Activated gamma-delta T cell treated with anti-CD3 and anti-CD28 coated beads, Interleukin-2, amount 50 U/mL, for 16 hours (primary cell): ENCODE data around the gene TSHZ2.

ENCODE experiments used
- DNase-seq: peaks from one replicate; pipeline ENCODE4 v3.0.0-alpha.2; 2020; ENCODE audit warnings: low read depth

TSHZ2 gene

GRCh38 chr20:53028337-53029007 is 56.3 kb downstream of the TSHZ2 start:
- no peak for DNase-seq

GRCh38 chr20:53030061-53030460 is 57.9 kb downstream of the TSHZ2 start:
- no peak for DNase-seq

GRCh38 chr20:53032046-53032445 is 59.9 kb downstream of the TSHZ2 start:
- no peak for DNase-seq

- DNase-seq: no peak
Measured at GRCh38 chr20:53032478-53032932, 60.3 kb downstream of the TSHZ2 start.

- DNase-seq: no peak
Measured at GRCh38 chr20:53033176-53033575, 61.0 kb downstream of the TSHZ2 start.

- DNase-seq: no peak
Measured at GRCh38 chr20:53034899-53035298, 62.7 kb downstream of the TSHZ2 start.

- no peak for DNase-seq
Measured at GRCh38 chr20:53036992-53037391, 64.8 kb downstream of the TSHZ2 start.

GRCh38 chr20:53037621-53038020 is 65.5 kb downstream of the TSHZ2 start:
- no peak for DNase-seq

- DNase-seq: no peak
Measured at GRCh38 chr20:53038299-53038698, 66.1 kb downstream of the TSHZ2 start.

- no peak for DNase-seq
Measured at GRCh38 chr20:53040693-53041589, 68.8 kb downstream of the TSHZ2 start.

- no peak for DNase-seq
Measured at GRCh38 chr20:53042521-53042920, 70.4 kb downstream of the TSHZ2 start.

GRCh38 chr20:53044296-53044695 is 72.1 kb downstream of the TSHZ2 start:
- DNase-seq: no peak

GRCh38 chr20:53045941-53046340 is 73.8 kb downstream of the TSHZ2 start:
- no peak for DNase-seq

- DNase-seq: no peak
Measured at GRCh38 chr20:53047203-53047602, 75.0 kb downstream of the TSHZ2 start.

GRCh38 chr20:53048387-53048786 is 76.2 kb downstream of the TSHZ2 start:
- no peak for DNase-seq

- DNase-seq: no peak
Measured at GRCh38 chr20:53050338-53050737, 78.2 kb downstream of the TSHZ2 start.

- no peak for DNase-seq
Measured at GRCh38 chr20:53052380-53052779, 80.2 kb downstream of the TSHZ2 start.

- DNase-seq: no peak
Measured at GRCh38 chr20:53053595-53053994, 81.4 kb downstream of the TSHZ2 start.

GRCh38 chr20:53055367-53056067 is 83.4 kb downstream of the TSHZ2 start:
- DNase-seq: no peak

GRCh38 chr20:53057579-53057978 is 85.4 kb downstream of the TSHZ2 start:
- DNase-seq: no peak

- DNase-seq: no peak
Measured at GRCh38 chr20:53059848-53060247, 87.7 kb downstream of the TSHZ2 start.

GRCh38 chr20:53061192-53062108 is 89.3 kb downstream of the TSHZ2 start:
- DNase-seq: no peak
